Glomerular endothelial cell (primary cell): ENCODE measurements around the gene CADM4. TPM values are rescaled to one million over a fixed set of nuclear protein-coding genes. Genes with fewer than 3 reads are reported as not detected.
"Not testable (repeated sequence)": the region's sequence is repeated elsewhere in the genome, so short reads cannot be mapped to it uniquely, and the experiment has no call there.

Experiments
- DNase-seq: peaks from one replicate; pipeline ENCODE4 v3.0.0-alpha.2; 2011; ENCODE audit warnings: low read depth, low spot score; ENCODE audit errors: extremely low read depth
- total RNA-seq: library from RNA; depleted of rRNA; stranded (reverse); fragments of >200 nt; gene quantifications from 2 replicates; pipeline ENCODE4 v1.2.3, GENCODE V29; 2015

CADM4 gene, protein sequence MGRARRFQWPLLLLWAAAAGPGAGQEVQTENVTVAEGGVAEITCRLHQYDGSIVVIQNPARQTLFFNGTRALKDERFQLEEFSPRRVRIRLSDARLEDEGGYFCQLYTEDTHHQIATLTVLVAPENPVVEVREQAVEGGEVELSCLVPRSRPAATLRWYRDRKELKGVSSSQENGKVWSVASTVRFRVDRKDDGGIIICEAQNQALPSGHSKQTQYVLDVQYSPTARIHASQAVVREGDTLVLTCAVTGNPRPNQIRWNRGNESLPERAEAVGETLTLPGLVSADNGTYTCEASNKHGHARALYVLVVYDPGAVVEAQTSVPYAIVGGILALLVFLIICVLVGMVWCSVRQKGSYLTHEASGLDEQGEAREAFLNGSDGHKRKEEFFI
- 5.7 and 8.3 TPM in 2 replicates for total RNA-seq

DNA sequence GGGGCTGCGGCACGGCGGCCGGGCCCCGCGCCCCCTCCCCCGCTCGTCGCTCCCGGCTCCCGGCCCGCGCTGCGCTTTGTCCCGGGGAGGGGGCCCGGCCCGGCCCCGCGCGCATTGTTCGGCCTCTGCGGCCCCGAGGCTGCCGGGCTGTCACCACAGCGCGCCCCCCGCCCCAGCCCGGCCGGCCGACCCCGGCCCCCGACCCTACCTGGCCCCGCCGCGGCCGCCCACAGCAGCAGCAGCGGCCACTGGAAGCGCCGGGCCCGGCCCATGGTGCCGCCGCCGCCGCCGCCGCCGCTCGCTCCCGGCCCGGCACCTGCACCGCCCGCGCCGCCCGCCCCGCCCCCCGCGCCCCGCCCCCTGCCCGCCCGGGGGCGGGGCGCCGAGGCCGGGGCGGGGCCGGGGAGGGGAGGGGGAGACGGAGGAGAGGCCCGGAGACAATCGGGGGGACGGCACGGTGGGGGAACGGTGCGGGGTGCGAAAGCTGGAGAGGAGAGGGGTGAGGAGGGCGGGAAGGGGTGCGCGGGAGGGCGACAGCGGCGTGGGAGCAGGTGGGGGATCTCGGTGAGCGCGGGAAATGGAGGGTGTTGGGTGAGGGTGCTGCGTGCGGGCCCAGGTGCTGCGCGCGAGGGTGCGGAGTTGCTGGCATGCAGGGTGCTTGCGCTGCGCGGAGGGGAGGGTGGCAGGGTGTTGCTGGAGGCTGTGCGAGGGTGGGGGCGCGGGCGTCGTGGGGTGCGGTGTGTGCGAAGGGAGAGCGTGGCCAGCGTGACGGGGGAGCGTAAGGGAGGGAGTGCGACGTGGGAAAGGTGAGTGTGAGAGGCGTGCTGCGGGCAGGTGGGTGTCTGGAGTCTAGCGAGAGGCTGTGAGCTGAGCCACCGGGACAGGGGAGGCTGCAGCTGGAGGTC lies at the start of gene CADM4:
TSS of gene CADM4 (minus strand) at position 332 of the 905 bp plus-strand sequence. CDS start at position 272, 60 bp downstream.
- DNase-seq: no peak

DNA sequence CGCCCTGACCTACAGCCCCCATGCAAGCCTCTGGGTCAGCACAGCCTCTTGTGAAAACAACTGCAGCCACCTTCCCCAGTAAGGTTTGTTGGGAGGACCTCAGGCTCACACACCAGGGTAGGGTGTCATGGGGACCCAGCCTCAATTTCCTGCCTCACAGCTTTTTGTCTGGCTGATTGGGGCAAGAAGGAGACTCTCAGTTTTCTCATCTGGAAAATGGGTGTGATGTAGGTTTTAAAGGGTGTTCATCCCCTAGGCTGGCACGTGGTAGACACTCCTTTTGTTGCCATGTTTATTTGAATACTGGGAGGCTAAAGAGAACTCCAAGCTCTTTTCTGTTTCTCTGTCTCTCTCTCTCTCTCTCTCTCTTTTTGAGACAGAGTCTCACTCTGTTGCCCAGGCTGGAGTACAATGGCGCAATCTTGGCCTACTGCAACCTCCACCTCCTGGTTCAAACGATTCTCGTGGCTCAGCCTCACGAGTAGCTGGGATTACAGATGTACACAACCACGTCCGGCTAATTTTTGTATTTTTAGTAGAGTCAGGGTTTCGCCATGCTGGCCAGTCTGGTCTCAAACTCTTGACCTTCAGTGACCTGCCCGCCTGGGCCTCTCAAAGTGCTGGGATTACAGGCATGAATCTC lies 48.5 kb upstream of the CADM4 start:
- no peak for DNase-seq

DNA sequence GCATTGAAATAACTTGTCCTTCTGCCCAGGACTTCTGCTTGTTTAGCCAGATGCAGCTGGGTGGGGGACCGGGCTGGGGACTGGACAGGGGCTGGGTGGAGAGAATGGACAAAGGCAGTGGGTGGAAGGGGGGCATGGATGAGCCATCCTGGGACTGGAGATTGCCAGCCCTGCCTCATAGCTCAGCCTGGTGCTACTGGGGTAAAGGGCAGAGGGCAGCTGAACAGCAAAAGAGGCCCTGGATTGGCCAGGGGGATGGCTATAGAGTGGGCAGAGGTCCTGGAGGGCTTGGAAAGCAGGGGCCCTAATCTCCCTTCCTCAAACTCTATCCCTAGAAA lies 48.0 kb upstream of the CADM4 start:
- DNase-seq: no peak

DNA sequence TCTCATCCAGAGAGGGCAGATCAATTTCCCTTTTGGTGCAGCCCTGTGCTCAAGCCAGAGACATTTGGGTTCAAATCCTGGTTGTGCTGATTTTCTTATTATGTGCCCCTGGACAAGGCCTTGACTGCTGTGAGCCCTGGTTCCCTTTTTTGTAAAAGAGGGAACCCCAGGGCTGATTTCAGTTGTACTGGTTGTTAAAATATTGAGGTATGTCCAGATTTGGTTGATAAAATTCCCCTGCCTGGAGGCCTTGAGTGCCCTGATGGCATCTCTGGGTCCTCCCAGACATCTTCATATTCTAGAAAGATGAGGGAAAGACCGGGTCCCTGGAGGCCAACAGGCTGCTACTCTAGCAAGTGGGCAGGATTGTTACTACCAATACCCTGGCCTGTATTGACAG lies 44.7 kb upstream of the CADM4 start:
- DNase-seq: no peak

DNA sequence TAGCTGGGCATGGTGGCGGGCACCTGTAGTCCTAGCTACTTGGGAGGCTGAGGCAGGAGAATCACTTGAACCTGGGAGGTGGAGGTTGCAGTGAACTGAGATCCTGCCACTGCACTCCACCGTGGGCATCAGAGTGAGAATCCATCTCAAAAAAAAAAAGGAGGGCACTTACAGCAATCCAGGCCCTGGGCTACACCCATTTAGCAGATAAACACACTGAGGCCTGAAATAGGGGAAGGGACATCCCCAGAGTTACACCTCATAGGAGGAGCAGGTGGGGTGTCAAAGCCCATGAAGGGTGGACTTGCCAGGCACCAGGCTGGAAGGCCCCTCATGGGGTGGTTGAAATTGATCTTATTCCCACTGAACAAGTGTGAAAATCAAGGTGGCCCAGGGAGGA lies 44.3 kb upstream of the CADM4 start:
- DNase-seq: no peak

DNA sequence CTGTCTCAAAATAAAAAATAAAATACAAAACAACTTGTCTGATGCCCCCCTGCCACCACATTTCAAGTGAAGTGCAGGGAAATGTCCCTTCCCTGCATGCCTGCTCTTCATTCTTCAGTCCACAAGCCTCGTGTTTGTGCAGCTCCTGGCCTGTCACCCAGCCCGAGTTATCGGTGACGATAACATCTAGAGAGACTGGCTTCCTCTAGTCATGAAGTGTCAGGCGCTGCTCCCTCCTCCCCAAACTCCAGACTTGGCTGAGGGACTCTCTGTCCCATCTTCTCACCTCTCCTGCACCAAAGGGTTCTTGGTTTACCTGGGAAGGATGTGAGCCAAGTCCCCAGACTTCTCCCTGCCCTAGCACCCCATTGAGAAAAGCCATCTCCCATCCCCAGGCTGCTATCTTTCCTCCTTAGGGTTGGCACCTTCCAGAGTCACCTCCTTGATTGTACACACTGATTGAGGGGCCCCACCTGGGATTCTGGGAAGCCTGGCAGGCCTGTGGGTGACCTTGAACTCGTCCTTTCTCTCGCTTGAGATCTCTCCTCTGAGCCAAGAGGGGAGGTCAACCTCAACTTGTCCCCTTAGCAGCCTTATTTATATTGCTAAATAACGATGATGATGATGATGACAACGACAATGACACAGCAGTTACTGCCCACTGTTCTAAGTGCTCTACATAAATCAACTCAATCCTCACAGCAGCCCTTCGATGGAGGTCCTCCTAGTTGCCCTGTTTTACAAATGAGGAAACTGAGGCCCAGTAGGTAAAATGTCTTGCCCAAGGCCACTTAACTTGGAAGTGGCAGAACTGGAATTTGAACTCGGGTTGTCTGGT lies 43.4 kb upstream of the CADM4 start:
- no peak for DNase-seq

DNA sequence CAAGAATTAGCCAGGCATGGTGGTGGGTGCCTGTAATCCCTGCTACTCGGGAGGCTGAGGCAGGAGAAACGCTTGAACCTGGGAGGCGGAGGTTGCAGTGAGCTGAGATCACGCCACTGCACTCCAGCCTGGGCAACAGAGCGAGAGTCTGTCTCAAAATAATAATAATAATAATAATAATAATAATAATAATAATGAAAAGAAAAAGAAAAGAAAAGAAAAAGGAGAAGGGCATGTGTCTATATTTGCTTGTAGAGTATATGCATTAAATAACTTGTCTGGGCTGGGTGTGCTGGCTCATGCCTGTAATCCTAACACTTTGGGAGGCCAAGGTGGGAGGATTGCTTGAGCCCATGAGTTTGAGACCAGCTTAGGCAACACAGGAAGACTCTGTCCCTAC lies 42.6 kb upstream of the CADM4 start:
- not testable (repeated sequence) for DNase-seq

DNA sequence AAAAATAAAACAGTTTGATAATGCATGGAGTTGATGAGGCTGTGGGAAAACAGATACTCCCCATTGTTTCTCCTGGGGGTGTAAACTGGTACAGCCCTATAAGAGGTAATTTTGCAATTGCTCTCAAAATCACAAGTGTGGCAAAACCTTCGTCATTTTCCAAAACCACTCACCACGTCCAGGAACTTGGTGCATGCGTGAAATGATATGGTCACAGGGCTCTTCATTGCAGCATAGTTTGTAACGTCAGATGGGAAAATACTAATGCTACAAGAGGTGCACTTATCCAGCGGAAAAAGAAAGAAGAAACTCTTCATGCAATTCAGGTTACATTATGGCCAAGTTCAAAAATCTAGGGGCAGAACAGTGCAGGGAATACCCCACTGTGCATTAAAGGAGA lies 42.2 kb upstream of the CADM4 start:
- DNase-seq: no peak

DNA sequence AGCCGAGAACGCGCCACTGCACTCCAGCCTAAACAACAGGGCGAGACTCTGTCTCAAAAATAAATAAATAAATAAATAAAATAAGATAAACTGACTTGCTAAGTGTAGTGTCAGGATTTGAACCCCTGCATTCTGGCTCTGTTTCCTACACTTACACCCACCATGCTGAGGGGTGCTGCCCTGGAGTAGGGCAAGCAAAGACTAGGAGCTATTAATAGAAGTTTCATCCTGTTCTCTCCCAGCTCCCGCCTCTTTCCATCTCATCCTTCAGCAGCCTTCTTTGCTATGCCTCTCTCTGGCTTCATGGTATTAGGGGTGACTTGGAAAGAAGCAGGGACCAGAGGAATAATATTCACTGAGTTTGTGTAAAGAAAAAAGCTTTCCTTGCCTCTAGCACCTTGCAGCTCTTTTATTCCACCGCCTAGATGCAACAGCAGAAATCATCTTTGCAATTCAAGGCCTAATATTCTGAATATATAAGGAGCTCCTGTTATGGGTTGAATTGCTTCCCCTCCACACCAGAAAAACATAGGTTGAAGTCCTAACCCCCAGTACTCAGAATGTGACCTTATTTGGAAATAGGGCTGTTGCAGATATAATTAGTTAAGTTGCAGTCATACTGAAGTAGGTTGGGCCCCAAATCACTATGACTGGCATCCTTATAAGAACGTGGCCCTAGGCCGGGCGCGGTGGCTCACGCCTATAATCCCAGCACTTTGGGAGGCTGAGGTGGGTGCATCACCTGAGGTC lies 39.0 kb upstream of the CADM4 start:
- no peak for DNase-seq

DNA sequence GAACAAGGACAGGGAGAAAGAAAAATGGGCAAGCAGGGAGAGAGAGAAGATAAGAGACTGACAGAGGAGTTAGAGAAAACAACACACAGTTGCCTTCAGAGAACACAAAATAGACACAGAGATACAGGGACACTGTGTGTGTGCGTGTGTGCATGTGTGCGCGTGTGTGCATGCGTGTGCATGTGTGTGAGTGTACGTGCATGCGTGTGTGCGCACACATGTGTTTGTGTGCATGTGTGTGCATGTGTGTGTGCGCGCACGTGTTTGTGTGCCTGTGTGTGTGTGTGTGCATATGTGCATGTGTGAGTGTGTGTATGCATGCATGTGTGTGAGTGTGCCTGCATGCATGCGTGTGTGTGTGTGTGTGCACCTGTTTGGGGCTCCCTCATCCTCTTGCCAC lies 36.3 kb upstream of the CADM4 start:
- no peak for DNase-seq

DNA sequence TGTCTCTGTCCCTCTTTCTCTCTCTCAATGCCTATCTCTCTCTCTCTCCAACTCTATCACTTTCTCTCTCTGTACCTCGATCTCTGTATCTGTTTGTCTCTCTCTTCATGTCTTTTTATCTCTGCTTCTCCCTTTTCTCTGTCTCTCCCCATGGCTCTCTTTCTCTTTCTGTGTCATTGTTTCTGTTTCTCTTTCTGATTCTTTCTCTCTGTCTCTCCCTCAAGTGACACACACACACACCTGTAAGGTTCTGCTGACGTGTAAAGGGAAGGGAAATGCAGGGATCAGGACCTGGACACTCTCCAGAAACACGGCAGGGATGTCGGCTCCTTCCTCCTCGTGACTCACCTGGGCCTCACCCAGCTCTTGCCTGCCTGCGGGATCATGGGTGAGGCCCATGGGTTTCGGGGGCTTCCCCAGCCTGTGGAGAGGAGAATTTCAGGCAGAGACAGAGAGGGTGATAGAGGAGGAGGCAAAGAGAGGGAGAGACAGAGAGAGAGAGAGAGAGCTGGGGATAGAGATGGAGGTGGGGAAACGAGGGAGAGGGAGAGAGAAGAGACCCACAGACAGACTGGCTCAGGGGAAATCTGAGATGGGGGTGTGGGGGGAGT lies 35.7 kb upstream of the CADM4 start:
- DNase-seq: no peak

DNA sequence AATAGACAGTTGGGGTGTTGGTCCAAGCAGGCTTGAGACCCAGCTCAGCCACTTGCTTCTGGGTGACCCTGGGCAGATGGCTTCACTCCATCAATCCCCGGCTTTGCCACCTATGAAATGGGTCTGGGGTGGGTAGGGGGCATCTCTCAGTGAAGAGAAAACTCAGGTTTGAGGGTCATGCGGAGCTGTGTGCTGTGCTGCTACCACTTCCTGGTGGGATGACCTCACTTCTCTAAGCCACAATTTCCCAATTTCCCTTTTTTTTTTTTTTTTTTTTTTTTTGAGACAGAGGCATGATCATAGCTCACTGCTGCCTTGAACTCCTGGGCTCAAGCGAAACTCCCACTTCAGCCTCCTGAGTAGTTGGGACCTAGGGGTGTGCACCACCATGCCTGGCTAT lies 34.9 kb upstream of the CADM4 start:
- DNase-seq: no peak

DNA sequence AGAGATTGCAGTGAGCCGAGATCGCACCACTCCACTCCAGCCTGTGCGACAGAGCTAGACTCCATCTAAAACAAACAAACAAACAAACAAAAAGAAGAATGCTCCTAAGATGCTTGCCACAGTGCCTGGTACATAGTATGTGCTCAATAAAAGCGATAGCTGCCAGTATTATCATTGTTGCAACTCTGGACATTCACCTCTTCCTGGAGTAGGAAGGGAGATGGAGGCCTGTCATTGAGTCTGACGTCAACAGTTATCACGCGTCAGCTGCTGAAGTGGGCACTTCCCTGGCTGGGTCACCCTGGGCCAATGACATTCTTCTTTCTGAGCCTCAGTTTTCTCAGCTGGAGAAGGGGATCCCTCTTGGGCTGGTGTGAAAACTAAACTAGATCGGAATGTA lies 34.5 kb upstream of the CADM4 start:
- DNase-seq: no peak

DNA sequence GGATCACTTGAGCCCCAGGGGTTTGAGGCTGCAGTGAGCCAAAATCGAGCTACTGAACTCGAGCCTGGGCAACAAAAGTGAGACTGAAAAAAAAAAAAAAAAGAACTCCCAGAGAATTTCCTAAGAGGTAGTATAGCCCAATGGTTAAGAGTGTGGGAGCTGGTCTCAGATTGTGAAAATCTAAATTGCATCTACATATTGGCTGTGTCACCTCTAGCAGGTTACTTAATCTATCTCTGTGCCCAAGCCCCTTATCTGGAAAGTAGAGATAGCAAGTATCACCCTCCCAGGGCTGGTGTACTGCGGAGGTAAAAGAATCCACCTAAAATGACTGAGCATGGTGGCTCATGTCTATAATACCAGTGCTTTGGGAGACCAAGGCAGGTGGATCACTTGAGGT lies 34.0 kb upstream of the CADM4 start:
- no peak for DNase-seq

DNA sequence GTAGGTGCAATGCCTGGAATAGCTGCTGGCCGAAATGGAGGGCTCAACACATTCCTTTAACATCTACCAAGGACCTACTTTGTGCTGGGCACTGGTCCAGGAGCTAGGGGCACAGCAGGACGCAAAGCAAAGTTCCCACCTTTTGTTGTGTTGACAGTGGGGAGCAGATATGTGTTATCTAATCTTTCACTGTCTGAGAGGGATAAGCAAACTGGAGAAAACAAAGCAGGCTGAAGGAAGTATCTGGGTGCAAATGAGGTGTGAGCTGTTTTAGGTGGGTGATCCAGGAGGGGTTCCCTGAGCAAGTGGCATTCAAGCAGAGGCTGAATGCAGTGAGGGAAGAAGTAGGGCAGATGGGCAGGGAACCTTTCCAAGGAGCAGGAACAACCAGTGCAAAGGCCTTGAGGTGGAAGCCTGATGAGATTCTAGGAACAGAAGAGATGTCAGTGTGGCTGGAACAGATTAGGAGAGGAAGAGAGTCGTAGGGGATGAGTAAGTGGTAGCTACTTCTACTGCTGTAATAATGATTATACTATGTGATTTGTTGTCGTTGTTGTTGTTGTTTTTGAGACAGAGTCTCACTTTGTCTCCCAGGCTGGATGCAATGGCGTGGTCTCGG lies 32.5 kb upstream of the CADM4 start:
- DNase-seq: no peak

DNA sequence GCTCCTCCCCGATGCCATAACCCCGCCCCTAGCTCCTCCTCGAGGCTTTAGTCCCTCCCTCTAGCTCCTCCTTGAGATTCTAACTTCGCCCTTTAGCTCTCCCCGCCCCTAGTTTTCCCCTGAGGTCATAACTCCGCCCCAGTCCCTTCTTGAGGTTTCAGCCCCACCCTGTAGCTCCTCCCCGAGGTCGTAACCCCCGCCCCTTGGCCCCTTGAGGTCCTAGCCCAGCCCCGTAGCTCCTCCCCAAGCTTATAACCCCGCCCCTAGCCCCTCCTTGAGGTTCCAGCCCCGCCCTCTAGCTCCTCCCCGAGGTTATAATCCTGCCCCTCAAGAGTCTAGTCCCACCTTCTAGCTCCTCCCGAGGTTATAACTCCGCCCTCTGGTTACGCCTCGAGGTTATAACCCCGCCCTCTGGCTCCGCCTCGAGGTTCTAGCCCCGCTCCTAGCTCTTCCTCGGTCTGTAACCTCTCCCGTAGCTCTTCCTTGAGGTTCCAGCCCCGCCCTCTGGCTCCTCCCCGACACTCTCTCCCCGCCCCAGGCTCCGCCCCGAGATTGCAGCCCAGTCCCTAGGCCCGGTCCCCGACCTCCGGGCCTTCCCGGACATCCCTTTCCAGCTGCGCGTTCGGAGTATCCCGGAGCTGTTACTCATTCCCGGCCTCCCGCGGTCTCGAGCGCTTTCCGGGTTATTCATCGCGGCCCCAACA lies 28.9 kb upstream of the CADM4 start:
- peak; percentile 98 for DNase-seq

DNA sequence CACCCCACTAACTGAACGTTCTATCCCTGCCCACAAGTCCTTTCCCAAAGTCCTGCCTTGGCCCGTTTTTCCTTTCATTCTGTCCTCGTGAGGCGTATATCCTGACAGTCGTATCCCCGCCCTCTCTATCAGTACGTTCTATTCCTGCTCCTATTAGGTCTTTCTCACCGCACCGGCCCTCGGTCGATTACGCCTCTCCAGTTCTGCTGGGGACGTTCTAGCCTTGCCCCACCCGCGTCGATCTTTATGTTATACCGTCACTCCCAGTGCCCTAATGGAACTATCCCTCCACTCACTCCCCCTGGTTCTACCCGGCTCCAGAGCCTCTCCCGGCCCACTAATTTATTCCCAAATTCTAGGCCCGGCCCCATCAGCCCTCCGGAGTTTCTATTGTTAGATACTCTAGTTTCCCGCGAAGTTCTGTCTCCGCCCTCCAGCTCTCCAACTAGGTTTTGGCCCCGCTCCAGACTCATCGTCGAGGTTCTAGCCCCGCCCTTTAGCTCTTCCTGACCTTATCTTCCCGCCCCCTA lies 28.3 kb upstream of the CADM4 start:
- DNase-seq: no peak
